ENCODE data around the gene ZBTB49.
A peak's percentile ranks its signal among the peaks of the same experiment; 100 is the strongest.

ZBTB49 gene

GRCh38 chr4:4284827-4285618 is 5.0 kb upstream of the ZBTB49 start:
- no peak for DNase-seq

GRCh38 chr4:4288098-4288497 is 2.0 kb upstream of the ZBTB49 start:
- no peak for DNase-seq

DNA sequence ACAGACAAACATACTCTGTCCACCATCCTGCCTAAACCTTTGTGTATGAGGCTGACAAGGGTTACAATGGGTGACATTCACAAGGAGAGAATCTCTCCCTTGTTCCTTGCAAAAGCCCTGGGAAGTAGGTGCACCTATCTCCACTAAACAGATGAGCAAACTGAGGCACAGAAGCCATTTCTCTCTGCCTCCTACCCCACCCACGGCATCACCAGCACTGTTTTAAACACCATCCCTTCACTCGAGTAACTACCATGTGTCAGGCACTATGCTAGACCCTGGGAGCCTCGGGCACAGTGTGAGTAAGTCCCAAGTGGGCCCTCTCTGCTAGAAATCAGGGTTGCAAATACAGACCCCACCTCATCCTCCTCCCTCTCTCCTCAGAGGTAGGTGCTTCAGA is 996 bp upstream of the ZBTB49 start:
- no peak for DNase-seq

DNA sequence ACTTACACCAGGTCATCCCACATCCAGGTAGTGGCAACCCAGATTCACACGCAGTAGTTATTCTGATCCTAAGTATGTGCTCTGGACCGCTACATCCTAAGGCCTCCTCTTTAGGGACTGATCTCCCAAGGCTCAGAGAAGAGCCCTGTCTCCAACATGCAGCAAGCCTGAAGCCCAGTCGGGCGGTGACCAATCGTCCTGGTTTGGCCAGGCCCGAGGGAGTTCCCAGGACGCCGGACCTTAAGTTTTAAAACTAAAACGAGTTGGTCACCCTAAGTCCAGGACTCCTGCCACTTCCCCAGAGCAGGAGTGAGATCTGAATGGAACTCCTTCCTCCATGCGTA is 482 bp upstream of the ZBTB49 start:
- DNase-seq, result peak in 1 of 2 donors; percentile 35

DNA sequence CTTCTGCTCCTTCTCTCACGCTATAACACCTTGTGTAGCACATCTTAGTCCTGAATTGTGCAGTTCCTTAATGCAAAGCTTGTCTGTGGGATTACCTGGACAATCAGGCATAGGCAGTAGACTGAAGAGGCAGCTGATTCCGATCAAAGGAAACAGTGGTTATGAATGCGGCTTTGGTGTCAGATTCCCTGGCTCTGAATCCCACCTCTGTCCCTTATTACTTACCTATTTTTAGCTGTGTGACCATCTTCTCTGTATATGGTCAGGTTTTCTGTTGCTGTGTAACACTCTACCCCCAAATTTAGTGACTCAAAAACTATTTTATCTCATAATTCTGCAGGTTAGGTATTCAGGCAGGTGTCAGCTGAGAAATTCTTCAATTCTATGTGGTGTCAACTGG is 3.2 kb downstream of the ZBTB49 start:
- DNase-seq, result no peak

GRCh38 chr4:4296283-4296846 is 6.3 kb downstream of the ZBTB49 start:
- no peak for DNase-seq

DNA sequence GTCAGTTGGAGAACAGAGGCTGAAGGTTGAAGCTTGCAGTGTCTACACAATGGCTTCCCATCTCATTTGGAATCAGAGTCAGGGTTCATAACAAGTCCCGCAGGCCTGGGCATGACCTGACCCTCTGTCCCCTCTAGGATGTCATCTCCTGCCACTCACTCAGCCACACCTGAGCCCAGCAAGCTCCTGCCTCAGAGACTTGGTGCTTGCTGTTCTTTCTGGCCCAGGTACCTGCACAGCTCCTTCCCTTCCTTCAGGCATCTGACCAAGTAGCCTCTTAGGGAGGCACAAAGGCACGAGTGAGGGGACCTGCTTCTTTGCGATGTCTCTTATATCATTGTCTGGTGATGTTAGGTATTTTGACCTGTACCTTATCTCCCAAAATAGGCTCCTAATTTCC is 9.0 kb downstream of the ZBTB49 start:
- DNase-seq, result no peak

DNA sequence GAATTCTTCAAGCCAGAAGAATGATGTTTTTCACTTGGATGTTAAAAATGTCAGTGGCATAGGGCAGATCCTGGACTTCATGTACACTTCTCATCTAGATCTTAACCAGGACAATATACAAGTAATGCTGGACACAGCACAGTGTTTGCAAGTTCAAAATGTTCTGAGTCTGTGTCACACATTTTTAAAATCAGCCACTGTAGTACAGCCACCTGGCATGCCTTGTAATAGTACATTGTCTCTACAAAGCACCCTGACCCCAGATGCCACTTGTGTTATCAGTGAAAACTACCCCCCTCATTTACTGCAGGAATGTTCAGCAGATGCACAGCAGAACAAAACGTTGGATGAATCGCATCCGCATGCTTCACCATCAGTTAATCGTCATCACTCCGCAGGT is 11.9 kb downstream of the ZBTB49 start:
- no peak for DNase-seq

DNA sequence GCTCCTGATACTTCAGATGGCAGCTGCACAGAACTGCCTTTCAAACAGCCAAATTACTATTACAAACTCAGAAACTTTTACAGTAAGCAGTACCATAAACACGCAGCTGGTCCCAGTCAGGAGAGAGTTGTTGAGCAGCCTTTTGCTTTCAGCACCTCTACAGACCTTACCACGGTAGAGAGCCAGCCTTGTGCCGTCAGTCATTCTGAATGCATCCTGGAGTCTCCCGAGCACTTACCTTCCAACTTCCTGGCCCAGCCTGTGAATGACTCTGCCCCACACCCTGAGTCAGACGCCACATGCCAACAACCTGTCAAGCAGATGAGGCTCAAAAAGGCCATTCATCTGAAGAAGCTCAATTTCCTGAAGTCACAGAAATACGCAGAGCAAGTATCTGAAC is 12.4 kb downstream of the ZBTB49 start:
- no peak for DNase-seq

DNA sequence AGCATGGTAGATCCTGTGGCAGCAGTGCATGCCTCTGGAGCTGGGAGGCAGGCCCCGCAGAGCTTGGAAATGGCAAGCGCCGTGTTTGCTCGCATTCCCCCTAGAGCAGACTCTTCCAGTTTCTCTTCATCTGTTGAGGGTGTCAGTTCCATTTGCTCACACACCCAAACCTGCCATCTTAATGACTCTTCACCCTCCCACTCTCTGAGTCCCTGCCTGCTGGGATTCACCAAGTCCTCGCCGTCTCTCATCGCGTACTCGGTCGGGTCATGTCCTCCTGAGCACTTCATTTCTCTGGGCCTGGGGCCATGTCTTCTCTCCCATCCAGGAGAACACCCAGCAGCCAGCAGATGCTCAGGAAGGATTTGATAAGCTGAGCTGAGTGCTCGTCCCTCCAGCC is 16.9 kb downstream of the ZBTB49 start:
- DNase-seq, result no peak

GRCh38 chr4:4308800-4309441 is 18.9 kb downstream of the ZBTB49 start:
- no peak for DNase-seq

DNA sequence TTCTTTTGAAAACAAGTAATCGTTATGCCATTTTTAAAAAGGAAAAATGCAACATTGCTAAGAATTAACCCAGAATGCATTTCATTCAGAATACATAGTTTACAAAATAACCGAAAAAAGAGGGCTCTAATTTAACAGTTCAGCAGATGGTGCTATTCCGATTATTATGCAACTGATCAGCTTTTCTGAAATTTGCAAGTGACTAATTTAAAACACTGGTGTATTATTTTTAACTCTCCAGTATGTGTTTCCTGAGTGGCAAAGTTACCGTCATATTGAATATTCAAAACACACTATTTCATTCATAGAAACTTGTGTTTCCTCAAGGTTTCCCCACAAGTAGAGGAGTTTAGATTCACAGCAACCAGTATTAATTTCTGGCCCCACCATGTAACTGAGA is 21.1 kb downstream of the ZBTB49 start:
- peak in 1 of 2 donors; percentile 26 for DNase-seq

DNA sequence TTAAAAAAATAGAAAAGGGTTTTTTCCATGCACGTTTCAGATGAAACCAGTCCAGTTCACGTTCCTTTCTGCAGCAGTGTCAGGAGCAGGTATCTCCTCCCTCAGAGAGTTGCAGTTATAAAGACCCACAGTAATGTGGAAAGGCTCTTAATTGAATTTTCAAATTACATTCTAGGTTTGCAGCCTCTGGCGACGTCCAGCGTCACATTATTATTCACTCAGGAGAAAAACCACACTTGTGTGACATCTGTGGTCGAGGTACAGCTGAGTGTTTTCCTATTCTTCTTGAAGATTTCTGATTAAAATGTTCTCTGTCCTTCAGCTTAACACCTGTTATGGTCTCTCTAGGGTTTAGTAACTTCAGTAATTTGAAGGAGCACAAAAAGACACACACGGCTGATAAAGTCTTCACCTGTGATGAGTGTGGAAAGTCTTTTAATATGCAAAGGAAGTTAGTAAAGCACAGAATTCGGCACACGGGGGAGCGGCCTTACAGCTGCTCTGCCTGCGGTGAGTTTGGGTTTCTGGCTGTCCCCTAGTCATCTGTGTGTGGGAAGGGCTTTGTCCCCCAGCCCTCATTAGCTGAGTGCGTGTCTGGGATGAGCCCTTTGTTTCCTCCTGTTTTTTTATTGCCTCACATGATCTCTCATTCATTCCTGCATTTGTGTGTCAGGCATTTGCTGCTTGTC is 25.6 kb downstream of the ZBTB49 start:
- DNase-seq, result no peak

DNA sequence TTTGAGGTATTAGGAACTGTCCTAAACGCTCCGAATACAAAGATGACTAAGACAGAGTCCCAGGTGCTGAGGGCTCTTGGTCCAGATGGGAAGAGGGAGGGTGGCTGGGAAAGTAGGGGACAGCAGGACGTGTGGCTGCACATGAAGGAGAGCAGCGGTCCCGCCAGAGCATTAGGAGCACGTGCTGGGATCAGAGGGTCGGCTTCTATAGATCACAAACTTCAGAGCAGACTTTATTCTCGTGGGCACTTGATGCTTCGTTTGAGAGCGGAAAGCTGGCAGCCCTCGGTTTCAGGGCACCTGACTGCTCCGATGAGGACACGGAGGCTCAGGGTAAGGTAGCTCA is 26.1 kb downstream of the ZBTB49 start:
- DNase-seq, result no peak

DNA sequence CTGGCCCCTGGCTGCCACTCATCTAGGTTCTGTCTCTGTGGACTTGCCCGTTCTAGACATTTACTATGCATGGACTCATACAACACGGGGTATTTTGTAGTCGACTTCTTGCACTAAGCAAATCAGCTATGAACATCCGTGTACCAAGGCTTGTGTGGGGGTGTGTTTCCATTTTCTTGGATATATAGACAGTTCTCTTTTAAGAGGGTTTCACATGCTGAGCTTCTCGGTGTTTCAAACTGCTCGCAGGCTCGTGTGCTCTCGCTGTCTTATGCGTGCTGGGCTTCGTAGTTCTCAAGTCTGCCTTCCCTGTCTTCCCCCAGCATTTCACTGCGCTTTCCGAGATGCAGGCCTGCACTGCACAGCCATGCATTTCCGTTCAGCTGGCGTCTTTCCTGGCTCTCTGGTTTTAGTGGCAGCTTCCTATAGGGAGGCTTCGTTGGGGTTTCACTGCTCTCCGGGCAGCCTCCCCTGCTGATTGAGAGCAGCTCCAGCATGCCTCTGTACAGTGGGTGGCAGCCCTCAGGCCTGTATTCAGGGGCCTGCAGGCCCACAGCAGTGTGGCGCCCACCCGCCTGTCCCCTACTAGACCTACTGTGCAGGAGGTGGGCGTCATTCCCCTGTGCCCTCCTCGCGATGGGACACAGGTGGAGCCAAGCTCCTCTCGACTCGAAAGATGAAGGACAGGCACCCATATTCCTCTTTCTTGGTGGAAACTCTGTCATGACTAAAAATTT is 27.6 kb downstream of the ZBTB49 start:
- DNase-seq, result no peak

- no peak for DNase-seq
These were observed 30.5 kb downstream of the ZBTB49 start for GRCh38 chr4:4320528-4320927.

GRCh38 chr4:4320951-4321714 is 31.1 kb downstream of the ZBTB49 start:
- DNase-seq, result no peak

DNA sequence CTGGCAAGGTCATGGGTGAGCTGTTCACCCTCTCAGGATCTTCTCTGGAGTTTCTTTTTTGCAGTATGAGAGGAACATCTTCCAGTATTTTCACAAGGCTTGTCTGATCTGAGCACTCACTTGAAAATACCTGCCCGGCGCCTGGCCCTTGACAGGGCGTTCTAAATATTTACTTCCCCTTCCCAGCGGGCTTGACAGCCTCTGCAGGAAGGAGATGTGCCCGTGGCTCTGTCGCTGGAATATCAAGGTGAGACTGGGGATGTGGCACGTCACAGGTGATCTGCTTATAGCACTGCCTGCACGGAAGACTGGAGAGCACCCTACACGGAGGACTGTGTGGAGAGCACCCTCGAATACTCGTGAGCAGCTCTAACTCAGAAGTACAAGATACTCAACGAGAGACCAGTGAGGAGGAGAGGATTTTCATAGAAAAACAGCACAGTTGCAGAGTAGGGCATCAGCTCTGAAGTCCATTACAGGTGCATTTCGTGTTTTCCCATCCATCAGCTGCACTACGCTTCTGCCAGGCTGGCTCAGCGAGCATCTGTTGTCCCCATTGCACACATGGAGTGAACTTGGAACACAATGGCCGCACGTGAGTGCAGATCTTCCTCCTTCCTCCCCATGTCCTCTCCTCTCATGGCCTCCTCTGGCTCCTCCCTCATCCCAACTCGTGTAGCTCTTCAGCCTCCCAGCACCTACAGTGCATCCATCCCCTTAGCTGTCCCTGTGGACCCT is 32.1 kb downstream of the ZBTB49 start:
- no peak for DNase-seq

DNA sequence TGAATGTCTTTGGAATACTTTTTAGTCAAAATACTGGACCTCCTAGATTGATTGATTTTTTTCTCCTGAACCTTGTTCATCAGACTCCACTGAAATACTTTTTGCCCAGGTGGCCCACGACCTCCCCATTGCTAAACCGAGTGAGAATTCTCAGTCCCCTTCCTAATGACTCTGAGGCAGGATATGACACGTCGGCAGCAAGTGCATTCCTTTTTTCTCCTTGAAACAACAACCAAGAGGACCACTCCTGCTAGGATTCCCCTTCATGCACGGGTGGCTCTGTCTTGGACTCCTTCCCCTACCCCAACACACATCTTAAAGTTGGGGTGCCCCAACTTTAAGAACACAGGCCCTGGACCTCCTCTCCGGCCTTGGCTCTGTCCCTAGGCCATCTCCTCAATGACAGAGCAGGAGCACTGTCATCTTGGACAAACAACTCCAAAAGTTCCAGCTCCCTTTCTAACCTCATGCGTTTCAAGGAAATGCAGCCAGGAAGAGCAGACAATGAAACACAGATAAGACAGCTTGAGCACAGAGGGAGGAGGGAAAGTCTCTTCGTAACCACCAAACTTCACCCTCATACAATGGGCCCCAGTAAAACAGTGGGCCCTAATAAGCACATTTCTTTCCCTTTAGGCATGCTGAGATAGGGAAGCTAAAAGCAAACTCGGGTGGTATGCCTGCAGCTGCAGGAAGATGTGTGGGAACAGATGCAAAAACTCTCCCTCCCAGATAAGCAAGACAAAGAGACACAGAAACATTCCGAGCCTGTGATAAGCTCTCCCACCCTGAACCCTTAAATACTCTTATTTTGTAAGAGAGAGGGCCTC is 33.9 kb downstream of the ZBTB49 start:
- no peak for DNase-seq

DNA sequence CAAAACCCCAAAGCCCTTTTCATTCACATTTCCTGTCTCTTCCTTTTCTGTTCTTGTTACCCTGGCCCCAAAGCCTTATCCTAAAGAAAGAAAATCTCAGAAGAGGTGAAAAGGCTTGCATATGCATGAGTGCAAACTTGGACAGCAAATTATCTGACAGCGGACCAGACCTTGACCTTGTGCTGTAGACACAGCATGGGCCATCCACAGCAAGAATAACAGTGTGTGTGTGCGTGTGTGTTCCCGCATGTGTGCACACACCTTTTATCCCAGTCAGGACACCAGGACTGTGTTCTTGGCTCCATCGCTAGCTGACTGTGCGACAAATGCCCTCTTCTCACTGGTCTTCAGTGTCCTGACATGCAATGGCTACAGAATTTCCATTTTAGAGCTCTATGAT is 35.3 kb downstream of the ZBTB49 start:
- DNase-seq, result no peak

DNA sequence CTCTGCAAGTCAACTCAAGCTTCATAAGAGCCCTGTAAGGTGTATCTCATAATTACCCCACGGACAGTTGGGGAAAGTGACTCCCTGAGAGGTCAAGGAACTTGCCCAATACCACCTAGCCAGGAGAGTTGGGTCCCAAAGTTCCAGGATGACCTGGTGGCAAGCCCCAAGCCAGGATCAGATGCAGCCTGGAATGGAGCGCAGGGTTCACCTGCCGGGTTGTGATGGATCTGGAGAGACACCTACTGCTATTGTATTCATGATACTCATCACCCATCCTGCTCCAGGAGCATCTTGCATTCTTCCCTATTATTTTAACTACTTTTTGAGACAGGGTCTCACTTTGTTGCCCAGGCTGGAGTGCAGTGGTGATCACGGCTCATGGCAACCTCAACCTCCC is 36.1 kb downstream of the ZBTB49 start:
- no peak for DNase-seq

All from hippocampal formation (tissue), 2 donors.